Left ventricle myocardium inferior (tissue), 1 donor: Measurements from ENCODE around the gene PPP5C. TPM values are rescaled to one million over a fixed set of nuclear protein-coding genes. Genes with fewer than 3 reads are reported as not detected.
A peak's percentile ranks its signal among the peaks of the same experiment; 100 is the strongest.
"Not testable (repeated sequence)": the region's sequence is repeated elsewhere in the genome, so short reads cannot be mapped to it uniquely, and the experiment has no call there.

Experiments
- DNase-seq: peaks from one replicate; pipeline ENCODE4 v3.0.0-alpha.2; 2020
- H3K27ac ChIP-seq: fragments of 200-600 bp; replicated peaks from 2 replicates; pipeline ENCODE4 v1.8.0; 2021
- H3K27me3 ChIP-seq: fragments of 200-600 bp; 2 replicates; pipeline ENCODE4 v1.8.0; 2021; ENCODE audit warnings: low read depth
- H3K36me3 ChIP-seq: fragments of 200-600 bp; 2 replicates; pipeline ENCODE4 v1.8.0; 2021
- H3K4me1 ChIP-seq: fragments of 200-600 bp; 2 replicates; pipeline ENCODE4 v1.8.0; 2021
- H3K4me3 ChIP-seq: fragments of 200-600 bp; 2 replicates; pipeline ENCODE4 v1.8.0; 2021; ENCODE audit warnings: mild to moderate bottlenecking, moderate library complexity
- H3K9me3 ChIP-seq: fragments of 200-600 bp; replicated peaks from 2 replicates; pipeline ENCODE4 v1.8.0; 2021
- CTCF ChIP-seq: fragments of 200-600 bp; IDR thresholded peaks from 2 replicates; pipeline ENCODE4 v1.8.0; 2021; ENCODE audit warnings: antibody characterized with exemption, mild to moderate bottlenecking, borderline replicate concordance
- intact Hi-C: fragments of 100-400 bp; cut with micrococcal nuclease; formaldehyde crosslinking; loops from one replicate; pipeline ENCODE4 v1.11.0; 2022
- total RNA-seq: library from RNA; stranded (reverse); fragmentation: NEBNext Ultra II Directional; extraction: Animal tissue kit (Norgen Biotek cat#: 25700); gene quantifications from one replicate; pipeline ENCODE4 v1.2.1, GENCODE V29; 2021
- donor health status: DM: no; HTN: yes; CAD: no; lungs with severe emphysema.

Gene PPP5C
- total RNA-seq, 1 donor from 2014 or later: 70.8 TPM

GRCh38 chr19:46412650-46413261, 65.9 kb downstream of the PPP5C start:
- peaks cover 8% of the 10 kb centered on the region for H3K36me3 ChIP-seq
- H3K4me3 ChIP-seq: peak overlapping the region; percentile 73
- DNase-seq: no peak
- TF ChIP-seq CTCF: no peak
- peak overlapping the region; percentile 90 for H3K27ac ChIP-seq
- peaks cover 53% of the 10 kb centered on the region for H3K27me3 ChIP-seq
- intact Hi-C loops: no loop called here
- H3K4me1 ChIP-seq: peaks cover 68% of the 10 kb centered on the region
- no peaks in the 10 kb centered on the region for H3K9me3 ChIP-seq

- intact Hi-C loops: no loop called here
- Histone ChIP-seq H3K4me3 (peak within 1 kb of the TSS; percentile 73), H3K9me3 (no peaks in the 10 kb centered on the region), H3K27ac (peak within 1 kb of the TSS; percentile 90), H3K36me3 (peaks cover 8% of the 10 kb centered on the region), H3K27me3 (peaks cover 53% of the 10 kb centered on the region), H3K4me1 (peaks cover 61% of the 10 kb centered on the region)
- no peak for TF ChIP-seq CTCF
- peak; percentile 89 for DNase-seq
Measured at GRCh38 chr19:46413262-46414031, 66.6 kb downstream of the PPP5C start, which contains the start of gene CCDC8. Gene CCDC8 (minus strand): TSS chr19:46413564. CDS start chr19:46412810, 754 bp downstream.

GRCh38 chr19:46414899-46415298, 68.0 kb downstream of the PPP5C start:
- H3K4me1 ChIP-seq: peaks cover 50% of the 10 kb centered on the region
- DNase-seq, intact Hi-C loops, H3K27ac ChIP-seq, H3K36me3 ChIP-seq, H3K4me3 ChIP-seq, H3K9me3 ChIP-seq: not testable (repeated sequence)
- H3K27me3 ChIP-seq: peaks cover 53% of the 10 kb centered on the region

- Histone ChIP-seq H3K4me3 (peak overlapping the region; percentile 57), H3K4me1 (peaks cover 38% of the 10 kb centered on the region), H3K27me3 (peaks cover 46% of the 10 kb centered on the region), H3K27ac (peak overlapping the region; percentile 59)
- H3K9me3 ChIP-seq, intact Hi-C loops, H3K36me3 ChIP-seq: not testable (repeated sequence)
- DNase-seq: peak; percentile 89
Measured at GRCh38 chr19:46415804-46416709, 69.2 kb downstream of the PPP5C start.

- TF ChIP-seq CTCF: no peak
- H3K4me3 ChIP-seq: no peak overlapping the region
- no peak for DNase-seq
- peaks cover 20% of the 10 kb centered on the region for H3K4me1 ChIP-seq
- H3K27ac ChIP-seq: no peak overlapping the region
- H3K36me3 ChIP-seq: no peaks in the 10 kb centered on the region
- intact Hi-C loops: no loop called here
- peaks cover 23% of the 10 kb centered on the region for H3K27me3 ChIP-seq
- H3K9me3 ChIP-seq: no peaks in the 10 kb centered on the region
Measured at GRCh38 chr19:46420056-46420455, 73.2 kb downstream of the PPP5C start.

GRCh38 chr19:46422344-46422743, 75.5 kb downstream of the PPP5C start:
- H3K9me3 ChIP-seq: no peaks in the 10 kb centered on the region
- no peak overlapping the region for H3K27ac ChIP-seq
- H3K4me1 ChIP-seq: peaks cover 20% of the 10 kb centered on the region
- no peak for DNase-seq
- H3K27me3 ChIP-seq: peaks cover 18% of the 10 kb centered on the region
- no peak overlapping the region for H3K4me3 ChIP-seq
- no peaks in the 10 kb centered on the region for H3K36me3 ChIP-seq
- TF ChIP-seq CTCF: no peak
- intact Hi-C loops: no loop called here
